Dedifferentiated amniotic fluid mesenchymal stem cell (primary cell): ENCODE measurements around the gene HNRNPLL.

Experiments used
- DNase-seq: peaks from one replicate; pipeline ENCODE4 v3.0.0-alpha.2; 2016; ENCODE audit errors: extremely low spot score

The HNRNPLL gene

DNA sequence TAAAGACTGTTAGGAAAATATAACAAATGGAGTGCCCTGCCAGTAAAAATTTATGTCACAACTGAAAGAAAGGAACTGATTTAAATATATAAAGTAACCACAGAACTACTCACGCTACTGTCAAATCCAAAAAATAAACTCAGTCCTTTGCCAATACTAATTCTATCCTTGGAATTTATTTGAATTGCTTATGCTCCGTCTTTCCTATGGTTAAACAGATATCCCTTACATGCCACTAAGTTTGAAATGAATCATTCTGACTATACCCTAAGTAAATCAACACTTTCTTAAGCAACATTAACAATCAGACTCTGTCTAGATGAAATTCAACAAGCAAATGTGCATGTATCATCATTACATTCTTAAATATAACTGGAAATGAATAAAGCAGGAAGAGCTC lies 9.8 kb downstream of the HNRNPLL start:
- no peak for DNase-seq

DNA sequence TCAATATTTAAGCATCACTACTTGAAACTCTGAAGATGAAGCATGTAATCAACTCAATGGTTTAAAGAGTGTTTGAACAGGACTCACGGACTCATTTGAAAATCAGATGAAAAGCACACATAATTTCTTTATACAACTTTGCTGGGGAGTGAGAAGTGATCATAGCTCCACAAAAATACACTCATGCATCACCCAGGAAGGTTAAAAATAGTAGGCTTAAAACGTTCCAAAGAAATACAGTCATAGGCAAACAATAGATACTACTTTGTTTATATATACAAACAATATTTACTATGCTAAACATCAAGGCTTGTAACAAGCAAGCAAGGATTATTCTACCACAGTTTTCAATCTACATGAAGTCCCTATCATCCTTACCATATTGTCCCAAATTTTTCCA lies 11.6 kb downstream of the HNRNPLL start:
- DNase-seq, result no peak

DNA sequence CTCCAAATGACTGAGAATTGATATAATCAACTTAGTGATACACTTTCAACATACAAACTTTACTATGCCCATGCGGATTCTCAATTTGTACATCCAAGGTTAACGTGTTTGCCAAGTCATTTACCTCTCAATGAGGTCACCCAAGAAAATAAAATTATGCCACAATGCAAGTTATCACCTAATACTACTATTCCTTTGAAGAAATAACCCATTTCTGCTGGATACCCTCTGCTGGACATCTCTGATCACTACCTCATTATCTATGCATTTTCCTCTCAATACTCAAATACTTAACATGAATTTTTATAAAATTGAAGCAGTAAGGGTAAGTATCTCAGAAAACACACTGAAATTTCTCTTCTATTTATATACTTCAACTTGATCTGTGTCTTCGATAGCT lies 12.7 kb downstream of the HNRNPLL start:
- no peak for DNase-seq

- DNase-seq, result no peak
Observed at GRCh38 chr2:38586931-38587330, 15.8 kb downstream of the HNRNPLL start.

DNA sequence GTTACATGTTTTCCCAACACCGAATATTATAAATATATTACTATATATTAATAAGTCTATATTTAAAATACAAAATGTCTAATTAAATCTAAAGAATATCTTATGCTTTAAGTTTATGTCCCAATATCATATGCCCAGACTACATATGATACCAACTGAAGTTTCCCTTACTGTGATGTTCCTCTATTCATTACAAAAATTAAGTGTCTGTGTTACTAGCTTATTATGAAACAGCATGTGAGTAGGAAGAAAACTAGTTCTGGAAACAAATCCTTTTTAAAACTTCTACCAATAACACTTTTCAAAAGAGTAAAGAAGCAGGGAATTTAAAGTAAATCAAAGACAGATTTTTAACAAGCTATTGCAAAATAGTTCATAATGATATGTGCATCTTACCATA lies 17.8 kb downstream of the HNRNPLL start:
- DNase-seq, result no peak

GRCh38 chr2:38583994-38584393 lies 18.7 kb downstream of the HNRNPLL start:
- DNase-seq, result no peak

GRCh38 chr2:38583524-38583923 lies 19.2 kb downstream of the HNRNPLL start:
- no peak for DNase-seq

DNA sequence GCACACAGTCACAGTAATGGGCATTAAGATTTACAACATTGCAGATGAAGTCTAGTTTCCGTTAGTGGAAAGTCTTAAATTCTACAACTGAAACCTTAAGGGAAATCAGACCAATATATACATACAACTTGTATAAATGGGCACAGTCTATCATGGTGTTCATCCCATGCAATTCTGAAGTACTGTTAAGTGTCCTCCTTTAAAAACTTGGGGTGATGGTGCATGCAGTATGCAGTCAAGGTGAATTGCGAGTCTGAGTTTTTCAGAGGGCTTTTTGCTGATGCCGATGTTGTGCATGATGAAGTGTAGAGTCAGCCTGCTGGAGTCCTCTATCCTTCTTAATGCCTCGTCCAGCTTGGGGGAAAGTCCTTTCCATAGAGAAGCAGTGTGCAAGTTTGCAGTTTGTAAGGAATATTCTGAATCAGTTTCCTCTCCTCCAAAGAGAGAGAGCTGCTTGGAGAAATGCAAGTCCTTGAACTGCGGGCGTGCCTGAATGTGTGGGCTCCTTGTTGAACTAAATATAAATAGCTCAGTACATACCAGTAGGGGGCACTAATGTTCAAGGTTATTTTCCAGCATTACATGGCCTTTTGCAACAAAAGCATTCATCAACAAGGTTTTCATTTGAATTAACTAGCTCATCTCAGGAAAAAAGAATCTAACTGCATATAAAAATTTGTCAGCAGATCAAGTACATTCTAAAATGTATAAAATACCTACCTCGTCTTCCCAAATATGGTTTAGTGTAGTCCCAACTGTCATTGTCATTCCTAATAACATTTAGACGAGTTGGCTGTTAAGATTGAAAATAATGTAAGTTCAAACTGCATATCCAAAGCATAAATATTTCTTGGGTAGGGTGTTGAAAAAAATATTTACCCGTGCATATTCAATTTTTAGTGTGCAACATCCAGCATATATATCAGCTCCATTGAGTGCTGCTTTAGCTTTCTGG lies 21.3 kb downstream of the HNRNPLL start:
- peak; percentile 90 for DNase-seq

DNA sequence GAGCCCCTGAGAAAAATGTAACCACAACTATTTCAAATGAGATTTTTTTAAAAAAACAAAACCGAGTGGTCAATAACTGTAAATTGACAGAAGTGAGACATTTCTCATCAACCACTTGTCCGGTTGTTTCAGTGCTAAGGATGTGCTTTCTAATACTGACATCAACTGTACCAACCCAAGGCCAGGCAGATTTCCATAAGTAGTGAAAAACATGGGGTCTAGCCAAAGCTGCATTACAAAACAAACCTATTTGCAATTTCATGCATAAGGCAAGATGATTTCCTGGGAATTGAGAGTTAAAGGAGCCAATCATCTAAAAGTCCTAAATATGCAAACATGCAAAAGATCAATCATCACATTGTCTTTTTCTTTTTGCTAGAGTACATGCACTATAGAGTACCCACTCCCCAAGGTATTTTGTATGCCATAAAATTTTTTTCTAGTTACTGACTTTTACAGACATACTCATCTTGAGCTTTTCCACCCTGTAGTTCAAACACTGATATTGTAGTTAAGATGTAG lies 22.6 kb downstream of the HNRNPLL start:
- no peak for DNase-seq

GRCh38 chr2:38578832-38579231 lies 23.9 kb downstream of the HNRNPLL start:
- no peak for DNase-seq

DNA sequence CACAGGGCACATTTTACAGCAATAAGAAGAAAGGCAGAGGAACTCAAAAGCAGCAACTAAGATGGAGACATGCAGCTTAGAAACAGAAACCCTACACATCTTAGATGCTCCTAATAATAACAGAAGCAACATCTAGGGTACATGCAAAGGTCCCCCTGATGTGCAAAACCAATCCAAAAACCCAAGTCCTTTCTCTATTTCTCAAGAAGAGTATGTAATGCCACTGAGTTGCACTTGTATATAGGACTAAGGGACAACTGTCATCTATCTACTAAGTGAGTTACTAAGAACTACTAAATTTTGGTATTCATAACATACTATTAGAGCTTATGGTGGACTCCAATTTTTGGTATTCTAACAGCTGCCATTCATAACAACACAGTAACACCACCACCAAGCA lies 28.4 kb downstream of the HNRNPLL start:
- DNase-seq, result no peak

DNA sequence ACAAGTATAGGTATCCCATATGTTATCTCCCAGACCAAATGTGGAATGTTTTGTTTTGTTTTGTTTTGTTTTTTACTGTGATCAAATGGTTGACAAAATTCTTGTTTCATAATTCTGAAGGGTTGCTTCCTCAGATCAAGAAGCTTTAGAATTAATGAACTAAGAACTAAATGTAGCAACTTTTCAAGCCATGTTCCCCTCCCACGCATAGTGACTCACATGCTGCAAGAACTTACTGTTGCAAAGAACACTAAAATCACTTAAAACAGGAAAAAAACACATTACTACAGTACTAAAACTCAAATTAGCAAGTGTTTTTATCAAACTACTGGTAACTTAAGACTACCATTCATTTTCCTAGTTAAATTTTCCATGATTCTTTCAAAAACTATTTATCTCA lies 30.6 kb downstream of the HNRNPLL start:
- no peak for DNase-seq

DNA sequence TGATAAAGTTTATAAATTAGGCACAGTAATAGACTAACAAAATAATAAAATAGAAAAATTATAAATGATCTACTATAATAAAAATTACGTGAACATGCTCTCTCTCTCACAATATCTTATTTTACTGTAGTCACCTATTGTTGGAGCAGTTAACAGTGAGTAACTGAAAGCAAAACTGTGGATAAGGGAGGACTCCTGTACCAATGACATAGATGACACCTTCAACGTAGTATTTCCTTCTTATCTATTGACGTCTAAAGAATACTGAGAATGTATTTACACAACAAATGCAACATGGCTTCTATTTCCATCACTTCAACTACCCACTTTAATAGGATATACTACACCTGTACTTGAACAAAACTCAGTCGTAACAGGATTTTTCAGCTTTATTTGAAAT lies 31.5 kb downstream of the HNRNPLL start:
- DNase-seq, result no peak

DNA sequence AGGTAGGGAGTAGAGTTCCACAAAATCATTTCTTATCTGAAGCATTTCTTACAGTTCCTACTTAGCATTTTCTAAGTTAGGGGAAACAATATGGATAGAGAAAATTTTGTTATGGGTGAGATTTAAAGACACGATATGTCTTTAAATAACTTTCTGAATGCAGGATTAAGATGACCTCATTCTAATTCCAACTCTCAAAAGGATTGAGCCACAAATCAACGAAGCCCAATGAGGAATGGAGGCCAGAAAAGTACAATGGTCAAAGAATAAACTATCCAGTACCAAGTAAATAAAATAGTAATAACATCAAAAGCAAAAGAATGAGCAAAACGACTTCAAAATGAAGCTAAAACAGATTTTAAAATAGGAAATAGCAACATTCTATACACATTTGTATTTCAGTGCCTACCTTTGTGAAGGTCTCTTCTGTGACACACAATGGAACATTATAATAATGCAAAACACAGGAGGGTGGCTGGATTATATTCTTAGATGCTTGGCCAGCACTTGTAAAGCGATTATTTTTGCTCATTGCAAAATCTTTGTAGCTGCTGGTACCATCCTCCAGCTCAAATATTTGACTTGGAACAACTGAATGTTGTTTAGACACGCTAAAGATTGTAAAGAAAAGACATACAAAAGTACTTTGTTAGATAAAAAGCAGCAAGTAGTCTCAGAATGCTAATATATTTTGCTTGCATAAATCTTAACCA lies 33.8 kb downstream of the HNRNPLL start:
- DNase-seq, result no peak

- no peak for DNase-seq
Observed at GRCh38 chr2:38565333-38565732, 37.4 kb downstream of the HNRNPLL start.

DNA sequence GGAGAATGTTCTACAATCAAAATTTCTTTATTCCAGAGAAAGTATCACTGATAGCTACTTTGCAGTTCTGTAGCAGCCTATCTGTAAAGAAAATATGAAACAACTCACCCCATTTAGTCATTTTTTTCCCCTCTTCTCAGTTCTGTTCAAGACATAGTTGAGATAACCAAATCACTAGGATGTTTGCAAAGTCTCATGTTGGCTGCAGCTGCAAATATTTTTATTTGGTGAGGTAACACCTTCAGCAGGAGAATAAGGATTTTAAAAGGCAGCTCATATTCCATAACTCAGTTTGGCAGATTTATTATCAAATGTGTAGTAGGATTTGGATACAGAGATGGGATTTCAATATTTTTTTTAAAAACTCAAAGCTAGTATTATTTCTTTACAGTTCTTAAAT lies 41.0 kb downstream of the HNRNPLL start:
- DNase-seq, result no peak

GRCh38 chr2:38560092-38560491 lies 42.6 kb downstream of the HNRNPLL start:
- DNase-seq, result no peak

- DNase-seq, result no peak
Observed at GRCh38 chr2:38557981-38558380, 44.7 kb downstream of the HNRNPLL start.

DNA sequence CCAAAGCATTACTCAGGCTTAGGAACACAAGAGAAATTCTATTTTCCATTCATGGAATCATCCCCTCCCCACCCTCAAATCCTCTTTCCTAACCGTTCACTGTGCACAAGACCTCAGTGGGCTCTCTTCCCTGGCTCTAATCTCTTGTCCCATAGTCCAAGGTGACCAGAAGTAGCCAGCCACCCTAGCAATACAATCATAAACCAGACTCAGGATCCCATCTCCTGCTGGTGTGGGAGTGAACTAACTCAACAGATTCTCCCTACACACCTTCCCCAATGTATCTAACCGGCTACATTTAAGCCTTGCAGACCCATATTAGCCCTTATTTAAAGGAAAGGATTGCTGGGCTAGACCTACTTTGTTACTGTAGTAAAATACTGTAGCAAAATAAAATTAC lies 45.5 kb downstream of the HNRNPLL start:
- no peak for DNase-seq

GRCh38 chr2:38556006-38556801 lies 46.5 kb downstream of the HNRNPLL start:
- DNase-seq, result no peak

DNA sequence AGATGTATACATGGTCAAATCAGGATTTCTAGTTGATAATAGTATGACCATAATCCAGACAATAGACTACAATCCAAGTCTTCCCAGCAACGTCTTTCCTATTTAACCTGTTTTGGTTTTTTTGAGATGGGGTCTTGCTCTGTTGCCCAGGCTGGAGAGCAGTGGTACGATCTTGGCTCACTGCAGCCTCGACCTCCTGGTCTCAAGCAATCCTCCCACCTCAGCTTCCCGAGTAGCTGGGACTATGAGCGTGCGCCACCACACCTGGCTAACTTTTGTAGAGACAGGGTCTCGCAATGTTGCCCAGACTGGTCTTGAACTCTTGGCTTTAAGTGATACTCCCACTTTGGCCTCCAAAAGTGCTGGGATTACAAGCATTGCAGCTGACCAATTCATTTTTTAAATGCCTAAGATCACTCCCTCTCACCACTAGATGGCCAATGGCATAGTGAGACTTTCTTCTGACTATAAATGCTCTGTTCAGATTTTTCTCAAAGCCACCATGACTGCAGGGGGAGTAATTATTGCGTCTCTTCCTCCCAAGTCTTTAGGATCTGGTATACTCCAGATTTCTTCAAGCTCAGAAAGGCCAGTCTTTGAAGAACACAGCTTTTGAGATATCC lies 47.6 kb downstream of the HNRNPLL start:
- no peak for DNase-seq

GRCh38 chr2:38553554-38553953 lies 49.2 kb downstream of the HNRNPLL start:
- DNase-seq, result no peak
